ENCODE results near the gene AGAP5. TPM values are rescaled to one million over a fixed set of nuclear protein-coding genes. Genes with fewer than 3 reads are reported as not detected.

AGAP5 gene
- total and polyA plus RNA-seq, 9 of the 15 experiments (the other 6 are each of a cell fraction or from before 2014, with no cell fraction given): 0.32 to 7.5 (median 5.3) TPM

DNA sequence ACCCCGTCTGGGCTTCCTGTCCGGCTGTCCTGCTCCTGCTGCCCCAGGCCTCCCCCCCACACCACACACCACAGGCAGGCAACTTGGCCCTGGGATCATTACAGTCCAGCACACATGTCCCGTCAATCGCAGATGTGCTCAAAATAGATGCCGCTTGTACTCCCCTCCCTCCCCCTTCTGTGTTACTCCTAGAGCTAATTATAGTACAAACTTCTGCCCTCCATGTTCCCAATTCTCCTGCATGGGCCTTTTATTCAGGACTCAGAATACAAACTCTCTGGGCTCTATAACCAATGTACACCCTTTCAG, 42.0 kb downstream of the AGAP5 start, which contains the start of gene SYNPO2L (continued):
- no peak for TF ChIP-seq E4F1 (CRISPR knock-in tag; IDR thresholded peaks at IDR 0.05; ENCODE audit: borderline replicate concordance)
- TF ChIP-seq ZNF740 (CRISPR knock-in tag; IDR thresholded peaks at IDR 0.05): peak; percentile 90
- no peak for TF ChIP-seq ZNF740 (tag; IDR thresholded peaks at IDR 0.05)
- TF ChIP-seq SRSF1 (IDR thresholded peaks at IDR 0.05; ENCODE audit: low read depth, low read length): no peak
- no peak for TF ChIP-seq ZNF75A (CRISPR knock-in tag; IDR thresholded peaks at IDR 0.05)
- 0 out of 2 replicates have a peak, but pooled peaks have one; percentile 25 for TF ChIP-seq ZBTB17 (CRISPR knock-in tag; IDR thresholded peaks at IDR 0.05)

- H3K9me3 ChIP-seq (replicated peaks; ENCODE audit: control insufficient read depth, insufficient read depth, low read depth, low read length): no peaks in the 10 kb centered on the region
- H3K9ac ChIP-seq (ENCODE audit: insufficient read depth in 1 of 2, low read depth in 2 of 2, low read length in 2 of 2): peak overlapping the region; percentile 10 to 62; a peak in 2 of 4 replicates
- FAIRE-seq (no peak), ATAC-seq (no peak), DNase-seq (ENCODE audit: extremely low read depth in 1 of 4, low spot score in 3 of 4) (no peak)
- no peak overlapping the region for H3K4me2 ChIP-seq (ENCODE audit: insufficient read depth, low read length)
- H4K20me1 ChIP-seq (replicated peaks; ENCODE audit: control insufficient read depth, insufficient read depth, low read length): no peaks in the 10 kb centered on the region
- no peaks in the 10 kb centered on the region for H3K36me3 ChIP-seq (ENCODE audit: control insufficient read depth, insufficient read depth, low read length)
- H3K4me1 ChIP-seq (replicated peaks in 1 of 2; ENCODE audit: control insufficient read depth in 2 of 2, insufficient read depth in 2 of 2, low read length in 2 of 2): peaks cover 21 to 35% of the 10 kb centered on the region in 2 experiments
- no peaks in the 10 kb centered on the region for H3K27me3 ChIP-seq (ENCODE audit: control insufficient read depth in 2 of 2, insufficient read depth in 2 of 2, low read length in 2 of 2)
- H2AFZ ChIP-seq (ENCODE audit: low read depth, low read length): peak overlapping the region; percentile 69
- CTCF ChIA-PET (ENCODE audit: low intra/inter-chr PET ratio): no interaction called here
- H3K27ac ChIP-seq (ENCODE audit: extremely low read depth, low read depth, low read length): no peak overlapping the region
- H3K9me1 ChIP-seq (ENCODE audit: control insufficient read depth, insufficient read depth, low read length): no peaks in the 10 kb centered on the region
- no TSS peak for BruUV-seq (replicated peaks)
- WGBS (ENCODE audit: insufficient coverage, low coverage, missing lambda C conversion rate): 73% methylated on average over 10 of the region's 12 CpGs
- H3K79me2 ChIP-seq (ENCODE audit: control insufficient read depth, insufficient read depth, low read length): no peaks in the 10 kb centered on the region
- in situ Hi-C loops (cut with MboI): loop anchor here (5.0 to 10.0 kb wide), 2 partner anchors 52 to 119 kb away; a partner anchor contains a TSS
- H3K4me3 ChIP-seq: no peak overlapping the region
- intact Hi-C loops (cut with micrococcal nuclease): no loop called here
- POLR2A ChIA-PET: interaction anchor here (0.6 to 1.0 kb wide), 2 partner anchors 81 to 156 kb away, joined by 3 read pairs; no protein-coding TSS in a partner anchor
- TF ChIP-seq, protein P1, sequence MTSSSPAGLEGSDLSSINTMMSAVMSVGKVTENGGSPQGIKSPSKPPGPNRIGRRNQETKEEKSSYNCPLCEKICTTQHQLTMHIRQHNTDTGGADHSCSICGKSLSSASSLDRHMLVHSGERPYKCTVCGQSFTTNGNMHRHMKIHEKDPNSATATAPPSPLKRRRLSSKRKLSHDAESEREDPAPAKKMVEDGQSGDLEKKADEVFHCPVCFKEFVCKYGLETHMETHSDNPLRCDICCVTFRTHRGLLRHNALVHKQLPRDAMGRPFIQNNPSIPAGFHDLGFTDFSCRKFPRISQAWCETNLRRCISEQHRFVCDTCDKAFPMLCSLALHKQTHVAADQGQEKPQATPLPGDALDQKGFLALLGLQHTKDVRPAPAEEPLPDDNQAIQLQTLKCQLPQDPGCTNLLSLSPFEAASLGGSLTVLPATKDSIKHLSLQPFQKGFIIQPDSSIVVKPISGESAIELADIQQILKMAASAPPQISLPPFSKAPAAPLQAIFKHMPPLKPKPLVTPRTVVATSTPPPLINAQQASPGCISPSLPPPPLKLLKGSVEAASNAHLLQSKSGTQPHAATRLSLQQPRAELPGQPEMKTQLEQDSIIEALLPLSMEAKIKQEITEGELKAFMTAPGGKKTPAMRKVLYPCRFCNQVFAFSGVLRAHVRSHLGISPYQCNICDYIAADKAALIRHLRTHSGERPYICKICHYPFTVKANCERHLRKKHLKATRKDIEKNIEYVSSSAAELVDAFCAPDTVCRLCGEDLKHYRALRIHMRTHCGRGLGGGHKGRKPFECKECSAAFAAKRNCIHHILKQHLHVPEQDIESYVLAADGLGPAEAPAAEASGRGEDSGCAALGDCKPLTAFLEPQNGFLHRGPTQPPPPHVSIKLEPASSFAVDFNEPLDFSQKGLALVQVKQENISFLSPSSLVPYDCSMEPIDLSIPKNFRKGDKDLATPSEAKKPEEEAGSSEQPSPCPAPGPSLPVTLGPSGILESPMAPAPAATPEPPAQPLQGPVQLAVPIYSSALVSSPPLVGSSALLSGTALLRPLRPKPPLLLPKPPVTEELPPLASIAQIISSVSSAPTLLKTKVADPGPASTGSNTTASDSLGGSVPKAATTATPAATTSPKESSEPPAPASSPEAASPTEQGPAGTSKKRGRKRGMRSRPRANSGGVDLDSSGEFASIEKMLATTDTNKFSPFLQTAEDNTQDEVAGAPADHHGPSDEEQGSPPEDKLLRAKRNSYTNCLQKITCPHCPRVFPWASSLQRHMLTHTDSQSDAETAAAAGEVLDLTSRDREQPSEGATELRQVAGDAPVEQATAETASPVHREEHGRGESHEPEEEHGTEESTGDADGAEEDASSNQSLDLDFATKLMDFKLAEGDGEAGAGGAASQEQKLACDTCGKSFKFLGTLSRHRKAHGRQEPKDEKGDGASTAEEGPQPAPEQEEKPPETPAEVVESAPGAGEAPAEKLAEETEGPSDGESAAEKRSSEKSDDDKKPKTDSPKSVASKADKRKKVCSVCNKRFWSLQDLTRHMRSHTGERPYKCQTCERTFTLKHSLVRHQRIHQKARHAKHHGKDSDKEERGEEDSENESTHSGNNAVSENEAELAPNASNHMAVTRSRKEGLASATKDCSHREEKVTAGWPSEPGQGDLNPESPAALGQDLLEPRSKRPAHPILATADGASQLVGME (CRISPR knock-in tag; IDR thresholded peaks at IDR 0.05): no peak
Measured at GRCh38 chr10:73655257-73655989, 42.5 kb downstream of the AGAP5 start.
